ENCODE data around the gene ACOT11. TPM values are rescaled to one million over a fixed set of nuclear protein-coding genes. Genes with fewer than 3 reads are reported as not detected.

ACOT11 gene
- polyA plus RNA-seq, 6 donors from 2014 or later: not detected

- no peak for DNase-seq
- peaks cover 6 to 30% (median 12%) of the 10 kb centered on the region in 7 donors for H3K9me3 Mint-ChIP-seq
- H3K4me1 Mint-ChIP-seq: no peaks in the 10 kb centered on the region
- no peak overlapping the region for H3K27ac Mint-ChIP-seq
- H3K27me3 Mint-ChIP-seq: peaks cover 11 to 20% (median 19%) of the 10 kb centered on the region in 3 donors
- H3K36me3 Mint-ChIP-seq: peaks cover 6 to 8% of the 10 kb centered on the region in 2 donors
- no peak for ATAC-seq (ENCODE audit: low read depth in 2 of 2)
- no peak overlapping the region for H3K4me3 Mint-ChIP-seq
Observed at GRCh38 chr1:54645806-54646676, 98.0 kb downstream of the ACOT11 start.

- Mint-ChIP-seq H3K36me3 (no peaks in the 10 kb centered on the region), H3K27me3 (peaks cover 11 to 23% (median 22%) of the 10 kb centered on the region in 3 donors), H3K4me1 (no peaks in the 10 kb centered on the region), H3K27ac (peak overlapping the region in 1 of 6 donors; percentile 39), H3K9me3 (peaks cover 0 to 13% (median under 1%) of the 10 kb centered on the region in 7 donors), H3K4me3 (no peak overlapping the region)
- DNase-seq (no peak), ATAC-seq (ENCODE audit: low read depth in 2 of 2) (no peak)
Observed at GRCh38 chr1:54649130-54649898, 101.3 kb downstream of the ACOT11 start.

DNA sequence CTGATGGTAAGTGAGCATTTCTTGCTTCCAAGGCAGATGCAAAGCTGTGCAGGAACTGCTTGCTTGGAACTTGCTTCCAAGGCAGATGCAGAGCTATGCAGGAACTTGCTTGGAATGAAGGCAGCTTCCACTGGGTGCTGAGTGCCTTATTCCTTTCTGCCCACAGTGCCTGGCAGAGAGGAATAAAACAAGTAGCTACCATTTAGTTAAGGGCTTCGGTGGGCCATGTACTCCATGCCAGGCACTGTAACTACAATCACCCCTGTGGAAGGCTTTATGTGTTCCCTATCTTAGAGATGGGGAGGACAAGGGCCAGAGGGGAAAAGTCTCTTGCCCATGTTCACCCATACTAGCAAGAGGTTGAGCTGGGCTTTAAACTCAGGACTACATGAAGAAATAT, 101.9 kb downstream of the ACOT11 start:
- peaks cover 11 to 23% (median 22%) of the 10 kb centered on the region in 3 donors for H3K27me3 Mint-ChIP-seq
- DNase-seq (no peak), ATAC-seq (ENCODE audit: low read depth in 2 of 2) (no peak)
- H3K27ac Mint-ChIP-seq: no peak overlapping the region
- no peaks in the 10 kb centered on the region for H3K4me1 Mint-ChIP-seq
- H3K9me3 Mint-ChIP-seq: peaks cover 0 to 9% (median 0%) of the 10 kb centered on the region in 7 donors
- H3K36me3 Mint-ChIP-seq: no peaks in the 10 kb centered on the region
- no peak overlapping the region for H3K4me3 Mint-ChIP-seq

- H3K27me3 Mint-ChIP-seq: peaks cover 11 to 23% (median 22%) of the 10 kb centered on the region in 3 donors
- no peak overlapping the region for H3K27ac Mint-ChIP-seq
- H3K4me1 Mint-ChIP-seq: no peaks in the 10 kb centered on the region
- DNase-seq (no peak), ATAC-seq (ENCODE audit: low read depth in 2 of 2) (no peak)
- no peaks in the 10 kb centered on the region for H3K36me3 Mint-ChIP-seq
- H3K9me3 Mint-ChIP-seq: peaks cover 0 to 6% (median 0%) of the 10 kb centered on the region in 7 donors
- H3K4me3 Mint-ChIP-seq: no peak overlapping the region
Observed at GRCh38 chr1:54650417-54650816, 102.4 kb downstream of the ACOT11 start.

DNA sequence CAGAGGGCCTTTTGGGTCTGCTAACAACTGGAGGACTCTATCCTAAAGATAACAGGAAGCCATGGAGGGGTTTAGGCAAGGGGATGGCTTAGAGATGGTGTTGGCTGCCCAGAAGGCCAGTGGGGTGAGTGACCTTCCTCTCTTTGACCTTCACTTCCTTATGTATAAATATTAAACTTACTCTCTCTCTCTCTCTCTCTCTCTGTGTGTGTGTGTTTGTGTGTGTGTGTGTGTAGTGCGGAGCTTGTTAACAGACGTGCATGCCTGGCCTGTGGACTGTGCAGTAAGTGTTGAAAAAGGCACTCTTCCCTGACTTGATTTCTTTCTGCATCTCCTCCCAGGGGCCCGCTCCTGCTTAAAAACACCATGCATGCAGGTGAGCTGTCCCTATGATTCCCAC, 103.6 kb downstream of the ACOT11 start:
- Mint-ChIP-seq H3K9me3 (no peaks in the 10 kb centered on the region), H3K36me3 (no peaks in the 10 kb centered on the region), H3K4me1 (no peaks in the 10 kb centered on the region), H3K27me3 (peaks cover 11 to 23% (median 22%) of the 10 kb centered on the region in 3 donors), H3K27ac (no peak overlapping the region), H3K4me3 (no peak overlapping the region)
- ATAC-seq (ENCODE audit: low read depth in 2 of 2) (no peak), DNase-seq (no peak)

GRCh38 chr1:54652168-54652567, 104.1 kb downstream of the ACOT11 start:
- no peak overlapping the region for H3K27ac Mint-ChIP-seq
- ATAC-seq (ENCODE audit: low read depth in 2 of 2): no peak

GRCh38 chr1:54653036-54653435, 105.0 kb downstream of the ACOT11 start:
- Mint-ChIP-seq H3K9me3 (peaks cover 0 to 5% (median 3%) of the 10 kb centered on the region in 7 donors), H3K27ac (no peak overlapping the region), H3K4me1 (no peaks in the 10 kb centered on the region), H3K4me3 (no peak overlapping the region), H3K36me3 (no peaks in the 10 kb centered on the region), H3K27me3 (peaks cover 11 to 27% (median 23%) of the 10 kb centered on the region in 3 donors)
- DNase-seq: no peak
- no peak for ATAC-seq (ENCODE audit: low read depth in 2 of 2)

More at GRCh38 chr1:54652168-54652567, 104.1 kb downstream of the ACOT11 start:
- peaks cover 11 to 23% (median 22%) of the 10 kb centered on the region in 3 donors for H3K27me3 Mint-ChIP-seq
- H3K4me1 Mint-ChIP-seq: no peaks in the 10 kb centered on the region
- H3K36me3 Mint-ChIP-seq: no peaks in the 10 kb centered on the region
- no peak overlapping the region for H3K4me3 Mint-ChIP-seq
- H3K9me3 Mint-ChIP-seq: no peaks in the 10 kb centered on the region
- DNase-seq: no peak

GRCh38 chr1:54658164-54658913, 110.3 kb downstream of the ACOT11 start:
- Mint-ChIP-seq H3K27ac (no peak overlapping the region), H3K27me3 (peaks cover 0 to 6% (median 0%) of the 10 kb centered on the region in 3 donors), H3K4me3 (no peak overlapping the region), H3K4me1 (no peaks in the 10 kb centered on the region), H3K9me3 (peaks cover 0 to 20% (median 14%) of the 10 kb centered on the region in 7 donors), H3K36me3 (no peaks in the 10 kb centered on the region)
- no peak for DNase-seq
- no peak for ATAC-seq (ENCODE audit: low read depth in 2 of 2)

Other genes starting within 250 kb of the ACOT11 start
- gene SSBP3, start 141.8 kb upstream of the ACOT11 start, polyA plus RNA-seq (ENCODE audit: low read depth in 6 of 6): 1 to 10 TPM; 1.7 to 4.2 (median 2.2) TPM
- gene FAM151A, start 75.3 kb downstream of the ACOT11 start, polyA plus RNA-seq (ENCODE audit: low read depth in 6 of 6): not detected
- not detected for gene MROH7, start 93.6 kb downstream of the ACOT11 start, polyA plus RNA-seq (ENCODE audit: low read depth in 6 of 6)
- 10 to 100 TPM; 16.4 to 31.9 (median 20.8) TPM for gene TTC4, start 167.6 kb downstream of the ACOT11 start, polyA plus RNA-seq (ENCODE audit: low read depth in 6 of 6)
- 1 to 10 TPM in 5 of 6 donors, not detected in 1; 1.9 to 3.7 (median 3.3) TPM for gene PARS2, start 216.3 kb downstream of the ACOT11 start, polyA plus RNA-seq (ENCODE audit: low read depth in 6 of 6)